Suppressor macrophage treated with lipopolysaccharide for 1 hour (primary cell): Measurements from ENCODE around the gene LOXL3.
"Not testable (repeated sequence)": the region's sequence is repeated elsewhere in the genome, so short reads cannot be mapped to it uniquely, and the experiment has no call there.

ENCODE experiments used
- DNase-seq, 3 donors: peaks; one replicate each; pipeline ENCODE4 v3.0.0-alpha.2; 2020 to 2022

The LOXL3 gene

GRCh38 chr2:74572178-74572925 lies 18.6 kb upstream of the LOXL3 start:
- no peak for DNase-seq

- peak; percentile 52 to 77 (median 70) for DNase-seq
Measured at GRCh38 chr2:74571058-74571457, 17.3 kb upstream of the LOXL3 start.

GRCh38 chr2:74569686-74570085 lies 15.9 kb upstream of the LOXL3 start:
- no peak for DNase-seq

GRCh38 chr2:74567881-74568280 lies 14.1 kb upstream of the LOXL3 start:
- DNase-seq = peak in 2 of 3 donors; percentile 24 to 50

GRCh38 chr2:74566754-74567085 lies 13.0 kb upstream of the LOXL3 start:
- DNase-seq = peak; percentile 51 to 88 (median 80)

- DNase-seq = no peak
Measured at GRCh38 chr2:74566076-74566753, 12.5 kb upstream of the LOXL3 start.

GRCh38 chr2:74564222-74564621 lies 10.5 kb upstream of the LOXL3 start:
- DNase-seq = no peak

GRCh38 chr2:74562126-74562775 lies 8.5 kb upstream of the LOXL3 start:
- no peak for DNase-seq

GRCh38 chr2:74561022-74561421 lies 7.3 kb upstream of the LOXL3 start:
- not testable (repeated sequence) for DNase-seq

- no peak for DNase-seq
Measured at GRCh38 chr2:74560591-74560990, 6.8 kb upstream of the LOXL3 start.

- no peak for DNase-seq
Measured at GRCh38 chr2:74559912-74560311, 6.2 kb upstream of the LOXL3 start.

- DNase-seq = no peak
Measured at GRCh38 chr2:74558284-74559230, 4.8 kb upstream of the LOXL3 start.

- DNase-seq = no peak
Measured at GRCh38 chr2:74556831-74557370, 3.2 kb upstream of the LOXL3 start.

- peak in 1 of 3 donors; percentile 24 for DNase-seq
Measured at GRCh38 chr2:74556159-74556558, 2.4 kb upstream of the LOXL3 start.

GRCh38 chr2:74555610-74556103 lies 1.9 kb upstream of the LOXL3 start:
- peak; percentile 68 to 74 (median 72) for DNase-seq

- DNase-seq = peak; percentile 44 to 63 (median 46)
Measured at GRCh38 chr2:74554820-74555531, 1.2 kb upstream of the LOXL3 start.

- no peak for DNase-seq
Measured at GRCh38 chr2:74552914-74553811, 579 bp downstream of the LOXL3 start.

GRCh38 chr2:74551942-74552913 lies 1.5 kb downstream of the LOXL3 start:
- DNase-seq = no peak

GRCh38 chr2:74551530-74551929 lies 2.2 kb downstream of the LOXL3 start:
- no peak for DNase-seq
